NCI-H446 treated with DMSO at 0.1 percent for 48 hours (cell line): Measurements from ENCODE around the gene NKAIN4.
"Not testable (repeated sequence)": the region's sequence is repeated elsewhere in the genome, so short reads cannot be mapped to it uniquely, and the experiment has no call there.

Experiments used
- DNase-seq: peaks from one replicate; lab custom pipeline; 2025; lab: John Stamatoyannopoulos, UW

NKAIN4 gene

DNA sequence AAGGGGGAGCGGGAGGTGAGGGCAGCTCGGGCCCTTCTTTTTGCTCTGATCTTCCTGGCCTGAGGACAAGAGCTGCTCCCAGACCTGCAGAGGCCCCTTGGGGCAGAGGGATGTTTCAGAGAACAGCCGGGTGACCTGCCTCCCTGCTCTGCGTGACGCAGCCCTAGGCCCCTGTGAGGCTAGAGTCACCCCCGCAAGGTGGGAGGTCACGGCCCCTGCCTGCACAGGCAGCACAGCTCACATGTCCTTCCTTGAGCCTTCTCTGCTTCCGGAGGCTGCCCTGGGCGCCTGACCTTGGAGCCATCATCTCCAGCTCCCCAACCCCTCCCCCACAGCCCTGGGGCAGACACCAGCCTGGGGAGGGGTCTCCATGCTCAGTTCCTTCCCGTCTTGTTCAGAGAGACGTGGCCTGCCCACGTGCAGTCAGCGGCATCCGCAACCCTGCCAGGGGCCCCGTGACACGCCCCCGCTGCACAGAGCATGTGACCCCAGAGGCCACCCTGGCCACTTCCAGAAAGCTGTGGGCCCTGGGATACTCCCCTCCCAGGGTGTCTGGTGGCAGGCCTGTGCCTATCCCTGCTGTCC is 18.8 kb downstream of the NKAIN4 start, which contains the start of gene BIRC7:
BIRC7 (plus strand) TSS at position 507 of the 585 bp plus-strand sequence. CDS start 192 bp downstream, outside the sequence.
- DNase-seq: no peak

DNA sequence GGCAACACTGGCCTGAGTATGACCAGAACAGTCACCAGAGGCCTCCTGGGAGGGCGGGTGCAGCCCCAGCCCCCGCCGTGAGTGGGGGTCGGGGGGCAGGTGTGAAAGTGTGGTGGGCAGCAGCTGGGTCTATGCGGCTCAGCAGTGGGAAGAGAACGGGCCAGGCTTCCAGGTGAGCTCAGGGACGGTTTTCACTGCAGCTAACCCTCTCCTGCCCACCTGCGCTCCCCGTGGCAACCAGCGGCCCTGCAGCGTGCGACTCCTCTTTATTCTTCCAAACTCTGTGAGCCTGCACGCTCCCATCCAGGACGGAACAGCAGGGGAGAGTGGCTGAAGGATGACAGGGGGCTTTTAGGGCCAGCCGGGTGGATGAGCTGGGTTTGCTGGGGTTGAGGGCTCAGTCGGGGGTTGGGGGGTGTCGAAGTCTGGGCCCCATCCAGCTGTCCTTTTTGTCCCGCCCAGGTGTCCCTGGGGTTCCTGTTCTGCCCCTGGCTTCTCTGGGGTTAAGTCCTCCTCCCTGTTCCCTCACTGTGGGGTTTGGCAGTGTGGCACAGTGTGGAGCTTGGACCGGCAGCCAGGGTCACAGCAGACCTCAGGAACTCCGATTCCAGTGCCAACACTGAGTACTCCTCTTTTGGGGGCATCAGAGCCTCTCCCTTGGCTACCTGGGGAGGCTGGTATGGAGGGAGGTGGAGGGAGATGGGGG is 19.4 kb downstream of the NKAIN4 start:
- no peak for DNase-seq

DNA sequence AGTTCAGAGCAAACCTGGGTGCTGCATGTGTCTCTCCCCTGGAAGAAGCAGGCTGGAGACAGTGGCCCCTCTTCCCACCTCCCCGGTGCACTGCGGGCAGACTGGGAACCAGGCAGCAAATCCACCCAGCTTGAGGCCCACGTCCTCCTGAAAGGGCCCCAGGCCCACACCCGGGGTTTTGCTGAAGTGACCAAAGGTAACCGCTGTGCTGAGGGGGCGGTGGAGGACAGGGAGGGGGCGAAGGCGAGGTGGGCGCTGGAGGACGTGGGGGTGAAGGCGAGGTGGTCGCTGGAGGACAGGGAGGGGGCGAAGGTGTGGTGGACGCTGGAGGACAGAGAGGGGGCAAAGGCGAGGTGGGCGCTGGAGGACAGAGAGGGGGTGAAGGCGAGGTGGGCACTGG is 20.3 kb downstream of the NKAIN4 start:
- DNase-seq: no peak

DNA sequence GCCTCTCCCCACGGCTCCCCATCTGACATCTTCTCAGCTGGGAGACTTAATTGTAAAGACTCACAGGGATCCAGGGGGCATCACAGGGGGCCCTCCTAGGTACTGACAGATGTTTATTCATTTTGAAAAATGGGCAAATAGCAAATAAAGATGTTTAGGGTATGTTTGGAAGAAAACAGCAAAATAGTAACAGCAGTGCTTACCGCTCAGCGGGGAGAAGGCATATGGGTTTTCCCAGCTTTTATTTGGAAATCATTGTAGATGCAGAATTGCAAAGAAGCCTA is 21.3 kb downstream of the NKAIN4 start:
- DNase-seq: no peak

DNA sequence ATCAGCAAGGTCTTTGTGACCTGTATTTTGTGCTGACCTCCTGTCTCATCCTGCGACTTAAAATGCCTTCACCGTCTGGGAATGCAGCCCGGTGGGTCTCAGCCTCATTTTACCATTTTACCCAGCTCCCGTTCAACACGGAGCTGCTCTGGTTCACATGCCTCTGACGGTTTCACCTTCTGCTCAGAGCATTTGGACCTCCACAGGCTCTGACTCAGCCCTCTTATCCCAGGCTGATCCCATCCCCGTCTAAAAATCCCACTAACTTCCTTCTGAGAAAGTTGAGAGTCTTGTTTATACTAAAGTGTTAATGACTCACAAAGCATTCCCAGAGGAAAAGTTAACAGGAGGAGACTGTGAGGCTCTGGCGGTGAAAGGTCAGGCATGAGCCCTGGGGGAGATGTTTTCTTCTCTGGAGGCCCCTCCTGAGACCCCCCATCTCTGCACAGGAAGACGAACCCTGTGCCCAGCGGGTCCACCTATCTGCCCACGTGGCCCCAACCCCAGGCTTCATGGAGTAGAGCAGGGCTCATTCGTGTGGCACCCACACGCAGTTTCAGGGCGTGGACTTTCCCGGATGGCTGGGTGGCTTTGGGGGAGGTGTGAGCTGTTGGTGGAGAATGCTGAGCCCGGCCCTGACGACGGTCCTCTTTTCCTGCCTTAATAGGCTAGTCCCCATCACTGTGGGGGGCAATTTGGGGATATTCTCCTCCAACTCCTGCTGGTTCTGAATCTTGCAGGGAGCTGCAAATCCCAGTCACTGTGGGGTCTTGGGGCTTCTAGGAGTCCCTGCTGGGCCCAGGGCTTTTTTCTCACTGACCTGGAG is 21.8 kb downstream of the NKAIN4 start:
- DNase-seq: no peak

DNA sequence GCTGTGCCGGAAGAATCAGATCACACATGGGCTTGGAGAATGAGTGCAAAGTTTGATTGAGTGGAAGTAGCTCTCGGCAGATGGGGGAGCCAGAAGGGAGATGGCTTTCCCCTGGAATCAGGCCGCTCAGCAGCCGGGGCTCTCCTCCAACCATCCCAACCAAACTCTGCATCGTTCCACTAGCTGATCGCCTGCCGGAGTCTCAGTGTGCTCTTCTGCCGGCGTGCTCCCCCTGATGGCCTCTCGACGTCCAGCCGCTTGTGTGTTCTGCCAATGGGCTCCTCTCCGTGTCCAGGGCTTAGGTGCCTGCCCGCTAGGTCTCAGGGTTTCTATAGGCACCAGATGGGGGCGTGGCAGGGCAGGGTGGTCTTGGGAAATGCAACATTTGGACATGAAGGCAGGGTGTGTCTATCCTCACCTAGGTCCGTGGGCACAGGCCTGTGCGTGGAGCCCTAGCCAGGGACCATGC is 23.4 kb downstream of the NKAIN4 start:
- no peak for DNase-seq

DNA sequence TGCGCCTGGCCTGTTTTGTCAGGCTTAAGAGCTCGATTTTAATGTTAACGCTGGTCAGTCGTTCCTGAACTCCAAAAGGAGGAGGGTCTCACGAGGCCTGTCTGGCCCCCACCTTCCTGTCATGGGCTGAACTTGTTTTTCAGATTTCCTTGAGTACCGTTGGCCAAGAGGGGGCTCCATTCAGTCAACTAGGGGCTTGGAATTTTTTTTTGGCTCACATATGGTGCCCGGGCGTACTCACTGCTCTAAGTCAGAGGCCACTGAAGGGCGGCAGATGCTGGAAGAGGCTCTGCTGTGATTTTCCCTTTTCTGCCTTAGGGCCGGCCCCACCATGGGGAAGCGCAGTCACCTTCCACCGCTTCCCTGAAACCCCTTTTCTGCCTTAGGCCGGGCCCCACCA is 25.5 kb downstream of the NKAIN4 start:
- DNase-seq: no peak

DNA sequence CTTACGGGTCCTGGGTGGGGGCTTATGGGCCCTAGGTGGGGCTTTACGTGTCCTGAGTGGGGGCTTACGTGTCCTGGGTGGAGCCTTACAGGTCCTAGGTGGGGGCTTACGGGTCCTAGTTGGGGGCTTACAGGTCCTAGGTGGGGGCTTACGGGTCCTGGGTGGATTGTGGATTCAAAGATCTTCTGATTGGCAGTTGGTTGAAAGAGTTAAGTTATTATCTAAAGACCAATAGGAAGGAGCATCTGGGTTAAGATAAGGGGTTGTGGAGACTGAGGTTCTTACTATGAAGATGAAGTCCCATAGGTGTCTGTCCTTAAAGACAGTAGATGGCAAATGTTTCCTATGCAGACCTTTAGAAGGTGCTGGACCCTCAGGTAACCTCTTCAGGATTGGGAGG is 27.0 kb downstream of the NKAIN4 start:
- DNase-seq: no peak

DNA sequence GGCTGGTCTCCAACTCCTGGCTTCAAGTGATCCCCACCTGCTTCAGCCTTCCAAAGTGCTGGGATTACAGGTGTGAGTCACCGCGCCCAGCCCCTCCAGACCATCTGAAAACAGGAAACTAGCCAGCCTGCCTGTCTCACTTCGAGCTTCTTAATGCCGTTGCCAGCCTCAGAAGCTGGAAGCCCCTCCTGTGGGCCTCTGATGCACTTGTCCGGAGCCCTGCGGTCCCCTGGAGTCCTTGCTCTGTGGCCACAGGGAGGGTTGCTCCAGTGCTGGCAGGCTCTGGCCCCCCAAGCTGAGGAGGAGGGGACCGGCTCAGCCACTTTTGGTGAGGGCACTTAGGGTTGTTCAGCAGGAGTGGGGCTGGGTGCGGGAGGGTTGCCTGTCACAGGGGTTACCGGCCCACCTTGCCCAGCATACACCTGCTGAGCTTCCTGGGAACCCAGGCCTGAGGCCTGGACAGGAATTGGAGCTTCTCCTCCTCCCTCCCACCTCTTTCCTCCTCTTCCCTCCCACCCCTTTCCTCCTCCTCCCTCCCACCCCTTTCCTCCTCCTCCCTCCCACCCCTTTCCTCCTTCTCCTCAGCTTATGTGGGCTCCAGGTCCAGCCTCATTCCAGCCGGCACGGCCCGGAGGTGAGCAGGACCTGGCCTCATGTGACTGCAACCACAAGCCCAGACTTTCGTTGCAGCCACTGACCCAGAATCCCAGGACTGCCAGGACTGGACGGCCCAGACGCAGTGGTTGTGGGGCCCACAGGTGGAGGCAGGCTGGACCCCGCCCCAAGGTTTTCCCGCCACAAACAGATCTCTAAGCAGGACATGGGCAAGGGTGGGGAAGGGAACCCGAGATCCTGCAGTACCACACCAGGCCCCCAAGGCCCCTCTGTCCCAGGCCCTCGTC is 28.0 kb downstream of the NKAIN4 start:
- DNase-seq: no peak

DNA sequence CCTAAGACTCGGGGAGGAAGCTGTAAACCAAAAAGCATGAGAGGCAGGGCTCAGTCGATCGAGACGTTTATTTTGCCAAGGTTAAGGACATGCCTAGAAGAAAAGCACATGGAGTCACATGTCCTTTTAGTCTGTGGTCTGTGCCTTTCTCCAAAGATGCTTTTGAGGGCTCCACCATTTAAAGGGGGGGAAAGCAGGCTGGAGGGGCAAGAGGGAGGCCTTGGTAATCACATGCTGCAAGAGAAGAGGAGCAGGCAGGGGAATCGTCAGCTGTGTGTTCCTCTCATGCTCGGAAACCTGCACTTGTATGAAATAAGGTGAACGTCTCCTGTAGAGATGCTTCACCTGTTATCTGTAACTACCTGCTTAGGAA is 29.2 kb downstream of the NKAIN4 start:
- DNase-seq: no peak

DNA sequence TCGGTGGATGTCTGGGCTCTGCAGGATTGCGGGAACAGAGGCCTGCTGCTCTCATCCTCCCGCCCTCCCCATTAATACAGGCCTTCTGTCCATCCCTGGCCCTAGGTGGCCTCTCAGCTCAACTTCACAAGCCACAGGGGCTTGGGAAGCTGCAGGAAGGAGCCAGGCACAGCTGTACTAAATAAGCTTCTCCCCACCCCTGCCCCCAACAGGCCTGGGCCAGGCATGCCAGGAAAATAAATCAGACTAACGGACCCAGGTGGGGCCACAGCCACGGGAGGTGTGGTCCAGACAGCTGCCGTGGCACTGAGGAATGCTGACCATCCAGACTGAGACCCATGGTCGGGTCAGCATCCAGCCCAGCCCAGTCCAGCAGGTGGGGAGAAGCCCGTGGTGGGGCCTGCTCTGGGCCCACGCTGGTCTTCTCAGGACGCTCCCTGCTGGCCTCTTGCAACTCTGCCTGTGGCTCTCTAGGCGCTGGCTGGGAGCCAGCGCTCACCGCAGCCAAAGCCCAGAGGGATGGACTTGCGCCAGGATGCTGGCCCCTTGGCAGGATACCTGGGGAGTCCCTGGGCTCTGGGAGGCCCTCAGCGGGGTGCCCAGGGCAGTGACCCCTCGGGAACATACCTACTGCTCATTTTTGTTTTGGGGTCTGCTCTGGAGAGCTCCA is 29.7 kb downstream of the NKAIN4 start:
- DNase-seq: no peak

DNA sequence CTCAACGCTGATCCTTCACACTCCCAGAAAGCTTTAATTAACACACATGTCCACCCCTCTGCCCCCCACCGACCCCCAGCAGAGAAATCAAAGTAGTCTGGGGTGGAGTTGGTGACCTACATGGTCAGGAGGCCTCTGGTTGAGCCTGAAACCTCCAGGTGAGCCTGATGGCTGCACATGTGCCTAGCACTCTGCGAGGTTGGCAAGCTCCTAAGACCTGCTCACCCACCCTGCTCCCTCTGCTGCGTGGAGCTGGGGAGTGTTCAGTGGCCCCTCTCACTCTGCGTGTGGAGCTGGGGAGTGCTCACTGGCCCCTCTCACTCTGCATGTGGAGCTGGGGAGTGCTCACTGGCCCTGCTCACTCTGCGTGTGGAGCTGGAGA is 30.4 kb downstream of the NKAIN4 start:
- DNase-seq: no peak

DNA sequence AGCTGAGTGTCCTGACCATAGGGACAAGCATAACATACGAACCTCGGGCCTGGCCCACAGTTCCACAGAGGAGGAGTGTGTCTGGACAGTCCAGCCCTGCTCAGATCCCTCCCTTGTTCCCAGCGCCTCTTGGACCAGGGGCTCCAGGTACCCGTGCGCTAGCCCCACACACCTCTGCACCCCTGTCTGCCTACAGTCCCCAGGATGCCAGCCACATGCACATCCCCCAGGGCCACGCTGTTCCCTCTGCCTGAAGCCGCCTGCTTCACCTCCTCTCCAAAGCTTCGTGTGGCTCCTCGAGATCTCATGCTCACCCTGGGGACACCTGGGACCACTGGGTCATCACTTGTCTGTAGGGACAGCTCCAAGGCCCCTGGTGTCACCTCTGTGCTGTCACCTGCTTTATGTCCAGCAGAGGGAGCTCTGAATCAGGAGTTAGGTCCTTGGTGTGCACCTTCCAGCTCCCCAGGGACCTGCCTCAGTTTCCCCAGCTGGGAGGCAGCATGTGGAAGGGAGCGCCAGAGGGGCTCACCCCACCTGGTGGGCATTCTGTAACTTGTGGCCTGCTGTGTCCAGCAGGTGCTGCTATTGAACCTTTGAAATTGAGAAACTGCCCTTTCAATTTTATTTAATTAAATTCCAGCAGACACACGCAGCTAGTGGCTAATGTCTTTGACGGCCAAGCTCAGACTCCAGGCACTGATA is 31.0 kb downstream of the NKAIN4 start:
- DNase-seq: no peak

DNA sequence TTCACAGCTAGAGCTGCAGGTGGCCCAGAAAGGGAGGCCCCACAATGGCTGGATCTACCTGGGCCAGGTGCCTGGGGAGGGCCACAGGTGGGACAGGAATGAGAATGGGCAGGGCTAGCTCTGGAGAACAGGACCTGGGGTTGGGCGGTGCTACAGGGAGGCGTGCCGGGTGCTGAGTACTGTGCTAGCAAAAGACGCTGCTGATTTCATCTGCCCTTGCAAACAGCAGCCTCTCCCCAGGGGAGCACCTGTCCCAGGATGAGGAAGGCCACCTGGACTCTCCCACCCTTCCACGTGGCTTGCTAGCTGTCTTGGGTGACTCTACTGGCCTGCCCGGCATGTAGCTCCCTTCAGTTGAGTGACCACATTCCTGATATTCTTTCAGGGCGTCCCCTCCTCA is 31.7 kb downstream of the NKAIN4 start:
- no peak for DNase-seq

DNA sequence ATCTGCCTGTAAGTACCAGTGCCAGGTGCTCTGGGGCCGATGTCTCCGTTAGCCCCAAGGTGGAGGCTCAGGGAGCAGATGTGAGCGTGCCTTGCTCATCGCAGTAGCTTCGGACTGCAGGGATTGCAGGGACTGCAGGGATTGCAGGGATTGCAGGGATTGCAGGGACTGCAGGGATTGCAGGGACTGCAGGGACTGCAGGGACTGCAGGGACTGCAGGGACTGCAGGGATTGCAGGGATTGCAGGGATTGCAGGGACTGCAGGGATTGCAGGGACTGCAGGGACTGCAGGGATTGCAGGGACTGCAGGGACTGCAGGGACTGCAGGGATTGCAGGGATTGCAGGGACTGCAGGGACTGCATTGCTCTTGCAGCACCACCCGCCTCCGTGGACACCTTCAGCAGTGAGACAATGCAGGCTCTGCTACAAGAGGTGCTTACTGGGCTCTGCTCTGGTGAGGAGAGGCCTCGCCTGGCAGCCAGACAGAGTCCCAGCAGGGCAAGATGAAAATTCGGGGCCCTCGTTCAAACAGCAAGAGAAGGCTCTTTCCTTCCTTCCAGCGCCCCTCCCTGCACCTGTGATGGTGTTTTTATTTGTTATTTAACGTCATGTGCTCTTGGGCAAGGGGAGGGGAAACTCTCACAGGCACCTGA is 32.7 kb downstream of the NKAIN4 start:
- not testable (repeated sequence) for DNase-seq

DNA sequence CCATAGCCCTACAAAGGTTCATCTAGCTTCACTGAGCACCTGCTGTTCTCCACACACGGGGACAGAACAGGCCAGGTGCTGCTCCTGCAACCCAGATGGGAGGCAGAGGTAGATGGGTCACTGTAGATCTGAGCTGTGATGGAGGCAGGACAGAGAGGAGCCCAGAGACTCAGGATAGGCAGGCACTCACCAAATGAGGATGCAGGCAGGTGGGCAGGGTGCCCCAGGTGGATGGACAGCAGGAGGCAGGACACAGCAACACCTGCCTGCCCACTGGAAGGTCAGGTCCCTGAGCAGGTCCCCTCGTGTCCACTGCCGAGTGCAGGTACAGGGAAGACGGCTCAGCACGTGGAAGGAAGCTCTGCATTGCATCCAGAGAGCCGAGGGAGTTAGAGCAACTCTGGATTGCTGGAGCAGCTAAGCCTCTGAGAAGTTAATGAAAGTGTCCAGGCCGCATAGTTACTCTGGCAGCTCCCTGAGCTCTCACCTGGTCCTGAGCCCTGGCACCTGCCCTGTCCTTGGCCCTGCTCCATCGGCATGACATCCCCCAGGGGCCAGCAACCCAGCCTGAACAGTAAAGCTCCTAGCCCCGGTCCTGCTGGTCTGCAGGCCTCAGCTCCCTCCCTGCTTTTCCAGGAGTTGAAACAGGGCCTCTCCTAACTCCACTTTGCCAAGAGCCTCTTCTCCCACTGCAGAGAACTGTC is 33.4 kb downstream of the NKAIN4 start:
- no peak for DNase-seq

DNA sequence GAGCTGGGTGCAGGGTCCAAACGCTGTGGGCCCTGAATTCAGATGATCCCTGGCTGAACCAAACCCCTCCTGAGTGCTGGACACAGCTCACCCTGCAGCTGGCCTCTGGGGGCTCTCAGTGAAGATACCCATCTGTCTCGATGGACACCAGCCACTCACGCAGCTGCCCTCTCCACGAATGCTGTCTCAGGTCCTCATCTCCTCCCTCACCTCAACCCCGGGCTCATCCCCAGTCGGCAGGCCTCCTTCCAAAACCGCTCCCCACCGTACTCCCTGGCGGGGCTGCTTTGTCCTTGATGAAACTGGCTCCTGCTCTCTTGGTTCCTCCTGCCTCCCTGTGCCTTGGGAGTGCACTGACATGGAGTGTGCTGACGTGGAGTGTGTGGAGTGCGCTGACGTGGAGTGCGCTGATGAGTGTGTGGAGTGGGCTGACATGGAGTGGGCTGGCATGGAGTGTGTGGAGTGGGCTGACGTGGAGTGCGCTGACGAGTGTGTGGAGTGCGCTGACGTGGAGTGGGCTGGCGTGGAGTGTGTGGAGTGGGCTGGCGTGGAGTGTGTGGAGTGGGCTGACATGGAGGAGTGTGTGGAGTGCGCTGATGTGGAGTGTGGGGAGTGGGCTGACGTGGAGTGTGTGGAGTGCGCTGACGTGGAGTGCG is 34.3 kb downstream of the NKAIN4 start:
- no peak for DNase-seq

DNA sequence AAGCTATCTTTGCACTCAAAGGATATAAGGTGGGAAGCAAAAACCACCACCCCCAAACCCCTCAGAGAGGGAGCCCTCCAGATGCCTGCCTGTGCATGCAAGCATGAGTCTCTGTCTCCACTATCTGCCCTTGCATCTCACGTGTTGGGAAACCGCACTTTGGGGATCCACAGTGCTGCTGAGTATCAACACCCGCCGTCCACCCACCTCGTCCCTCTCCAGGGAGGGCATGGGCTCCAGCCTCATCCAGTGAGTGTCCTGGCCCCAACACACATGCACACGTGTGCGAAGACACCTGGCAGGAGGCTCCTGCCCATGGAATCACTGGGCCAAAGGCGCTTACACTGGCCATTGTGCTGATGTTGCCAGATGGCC is 34.8 kb downstream of the NKAIN4 start:
- no peak for DNase-seq

DNA sequence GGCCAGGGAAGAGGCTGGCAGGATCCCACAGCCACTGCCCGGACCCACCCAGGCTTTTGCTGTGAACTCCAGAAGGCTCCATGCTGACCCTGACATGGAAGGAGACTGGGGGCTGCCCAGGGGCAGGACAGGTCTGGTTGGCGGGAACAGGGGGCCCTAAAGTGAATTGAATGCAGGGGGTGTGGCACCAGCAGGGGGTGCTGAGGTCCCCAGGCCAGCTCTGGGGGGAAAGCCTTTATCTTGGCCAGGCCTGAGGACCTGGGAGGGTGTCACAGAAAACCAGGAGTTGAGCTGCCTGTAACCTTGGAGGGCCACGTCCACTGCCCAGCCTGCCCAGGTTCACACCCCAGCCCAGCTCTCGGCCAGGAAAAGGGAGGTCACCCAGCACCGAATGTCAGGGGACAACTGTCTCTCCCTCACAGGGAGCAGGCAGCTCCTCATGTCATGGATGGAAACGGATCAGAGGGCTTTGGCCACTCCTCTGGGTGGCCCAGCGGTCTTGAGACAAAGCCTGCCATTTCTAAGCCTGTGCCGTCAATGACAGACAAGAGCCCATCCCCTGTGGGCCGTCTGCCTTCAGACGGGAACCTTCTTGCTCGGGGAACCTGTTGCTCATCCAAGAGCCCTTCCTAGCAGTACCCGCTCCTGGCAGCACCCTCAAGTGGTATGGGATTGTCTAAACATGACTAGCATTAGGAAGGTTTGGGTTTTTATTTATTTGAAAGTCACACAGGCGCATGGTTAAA is 35.4 kb downstream of the NKAIN4 start:
- no peak for DNase-seq
